Liver (tissue), 9 donors: Measurements from ENCODE around the gene INO80B. TPM values are rescaled to one million over a fixed set of nuclear protein-coding genes. Genes with fewer than 3 reads are reported as not detected.

Experiments used
- DNase-seq: peaks from one replicate; pipeline ENCODE4 v3.0.0-alpha.2; 2017; ENCODE audit warnings: low spot score
- H3K27ac ChIP-seq, 2 donors: one replicate each; pipeline ENCODE4 v1.7.0; 2013; ENCODE audit warnings: inconsistent platforms in 2 of 2, low read length in 2 of 2, control low read depth in 1 of 2, low read depth in 1 of 2, mild to moderate bottlenecking in 1 of 2
- H3K27me3 ChIP-seq, 4 donors: one replicate each; pipeline versions ENCODE4 v1.6.1 to v1.7.0; 2013; ENCODE audit warnings: low read length in 3 of 4, inconsistent platforms in 1 of 4, mild to moderate bottlenecking in 1 of 4, moderate library complexity in 1 of 4; ENCODE audit not compliant: control insufficient read depth in 4 of 4, insufficient read depth in 4 of 4
- H3K36me3 ChIP-seq, 4 donors: one replicate each; pipeline versions ENCODE4 v1.6.1 to v1.7.0; 2013; ENCODE audit warnings: low read length in 3 of 4, mild to moderate bottlenecking in 3 of 4, low read depth in 1 of 4, moderate library complexity in 1 of 4; ENCODE audit not compliant: control insufficient read depth in 4 of 4, insufficient read depth in 3 of 4
- H3K4me1 ChIP-seq, 4 donors: one replicate each; pipeline versions ENCODE4 v1.6.1 to v1.7.0; 2013; ENCODE audit warnings: low read length in 3 of 4, mild to moderate bottlenecking in 3 of 4, moderate library complexity in 1 of 4; ENCODE audit not compliant: control insufficient read depth in 4 of 4, insufficient read depth in 4 of 4
- H3K4me3 ChIP-seq, 3 donors: one replicate each; pipeline versions ENCODE4 v1.6.1 to v1.7.0; 2013; ENCODE audit warnings: low read length in 3 of 3, control low read depth in 1 of 3, low read depth in 1 of 3, mild to moderate bottlenecking in 1 of 3
- H3K9ac ChIP-seq, 2 donors: one replicate each; pipeline ENCODE4 v1.7.0; 2013; ENCODE audit warnings: low read length in 2 of 2, mild to moderate bottlenecking in 2 of 2, moderate library complexity in 2 of 2, control low read depth in 1 of 2, low read depth in 1 of 2
- H3K9me3 ChIP-seq, 4 donors: one replicate each; pipeline versions ENCODE4 v1.6.1 to v1.7.0; 2013; ENCODE audit warnings: low read length in 3 of 4; ENCODE audit not compliant: control insufficient read depth in 4 of 4
- ATF3 ChIP-seq: IDR thresholded peaks from 2 replicates; pipeline ENCODE4 v1.6.1; 2016; ENCODE audit warnings: antibody characterized with exemption
- EGR1 ChIP-seq, 2 donors: IDR thresholded peaks; 2 replicates each; pipeline ENCODE4 v1.6.1; 2016 to 2018; ENCODE audit warnings: antibody characterized with exemption in 2 of 2, low read depth in 2 of 2
- FOXA1 ChIP-seq: IDR thresholded peaks from 2 replicates; pipeline ENCODE4 v1.6.1; 2016; ENCODE audit warnings: antibody characterized with exemption
- FOXA2 ChIP-seq: IDR thresholded peaks from 2 replicates; pipeline ENCODE4 v1.6.1; 2016; ENCODE audit warnings: antibody characterized with exemption
- GABPA ChIP-seq, 2 donors: IDR thresholded peaks in 1 of 2; conservative IDR thresholded peaks in 1 of 2; 2 replicates each; pipeline ENCODE4 v1.6.1; 2016; ENCODE audit warnings: antibody characterized with exemption in 2 of 2, mild to moderate bottlenecking in 1 of 2, moderate library complexity in 1 of 2
- HNF4A ChIP-seq, 2 donors: conservative IDR thresholded peaks; 2 replicates each; pipeline ENCODE4 v1.6.1; 2016; ENCODE audit warnings: antibody characterized with exemption in 2 of 2, mild to moderate bottlenecking in 2 of 2
- HNF4G ChIP-seq: IDR thresholded peaks from 2 replicates; pipeline ENCODE4 v1.6.1; 2016; ENCODE audit warnings: antibody characterized with exemption
- JUND ChIP-seq, 2 donors: IDR thresholded peaks; 2 replicates each; pipeline ENCODE4 v1.6.1; 2016; ENCODE audit warnings: antibody characterized with exemption in 2 of 2
- NR2F2 ChIP-seq: IDR thresholded peaks from 2 replicates; pipeline ENCODE4 v1.6.1; 2016; ENCODE audit warnings: antibody characterized with exemption
- RAD21 ChIP-seq, 2 donors: IDR thresholded peaks; 2 replicates each; pipeline ENCODE4 v1.6.1; 2016; ENCODE audit warnings: antibody characterized with exemption in 2 of 2, mild to moderate bottlenecking in 2 of 2
- RXRA ChIP-seq, 2 donors: IDR thresholded peaks; 2 replicates each; pipeline ENCODE4 v1.6.1; 2017 to 2018; ENCODE audit warnings: antibody characterized with exemption in 2 of 2, mild to moderate bottlenecking in 1 of 2
- SP1 ChIP-seq: IDR thresholded peaks from 2 replicates; pipeline ENCODE4 v1.6.1; 2018; ENCODE audit warnings: antibody characterized with exemption, mild to moderate bottlenecking
- TAF1 ChIP-seq: conservative IDR thresholded peaks from 2 replicates; pipeline ENCODE4 v1.6.1; 2016; ENCODE audit warnings: antibody characterized with exemption, mild to moderate bottlenecking
- YY1 ChIP-seq: IDR thresholded peaks from 2 replicates; pipeline ENCODE4 v1.6.1; 2016; ENCODE audit warnings: antibody characterized with exemption, mild to moderate bottlenecking
- WGBS: extraction: QIAGEN DNeasy Blood & Tissue Kit; methylation state at CpG from one replicate; pipeline ENCODE4 v1.1.7; 2013; 5-methylcytosine and 5-hydroxymethylcytosine counted together
- polyA plus RNA-seq, 2 donors: library from polyadenylated mRNA; stranded (reverse) in 1 of 2; unstranded in 1 of 2; fragments of 200-250 nt in 1 of 2; fragments of >200 nt in 1 of 2; fragmentation: Nextera tagmentation in 1 of 2; extraction: Ambion mirVana in 1 of 2; gene quantifications; one replicate each; pipeline versions ENCODE4 v1.2.1 to v1.2.3, GENCODE V29; 2013 to 2015
- total RNA-seq, 2 donors: library from RNA; depleted of rRNA; stranded (reverse); fragments of >200 nt; gene quantifications; one replicate each; pipeline ENCODE4 v1.2.3, GENCODE V29; 2014
- TF ChIP-seq, protein P1 (sequence below): IDR thresholded peaks from 2 replicates; pipeline ENCODE4 v1.6.1; 2016; ENCODE audit warnings: antibody characterized with exemption
- TF ChIP-seq, protein P2 (sequence below): IDR thresholded peaks from 2 replicates; pipeline ENCODE4 v1.6.1; 2016; ENCODE audit warnings: antibody characterized with exemption
- TF ChIP-seq, protein P3 (sequence below): IDR thresholded peaks from 2 replicates; pipeline ENCODE4 v1.6.1; 2016; ENCODE audit warnings: antibody characterized with exemption, mild to moderate bottlenecking
- TF ChIP-seq, protein P4 (sequence below): fragments of 150-350 bp; IDR thresholded peaks from 2 replicates; pipeline ENCODE4 v1.5.1; 2017; ENCODE audit warnings: improper control_type of control experiment, low read depth, low read length; ENCODE audit not compliant: missing input control
- donor health status: healthy.
- donor health status: healthy.
- donor health status: healthy.
- donor health status: healthy.
- donor health status: healthy.

The INO80B gene
- total and polyA plus RNA-seq, 4 donors, result 2.7 to 14.8 (median 10.5) TPM

DNA sequence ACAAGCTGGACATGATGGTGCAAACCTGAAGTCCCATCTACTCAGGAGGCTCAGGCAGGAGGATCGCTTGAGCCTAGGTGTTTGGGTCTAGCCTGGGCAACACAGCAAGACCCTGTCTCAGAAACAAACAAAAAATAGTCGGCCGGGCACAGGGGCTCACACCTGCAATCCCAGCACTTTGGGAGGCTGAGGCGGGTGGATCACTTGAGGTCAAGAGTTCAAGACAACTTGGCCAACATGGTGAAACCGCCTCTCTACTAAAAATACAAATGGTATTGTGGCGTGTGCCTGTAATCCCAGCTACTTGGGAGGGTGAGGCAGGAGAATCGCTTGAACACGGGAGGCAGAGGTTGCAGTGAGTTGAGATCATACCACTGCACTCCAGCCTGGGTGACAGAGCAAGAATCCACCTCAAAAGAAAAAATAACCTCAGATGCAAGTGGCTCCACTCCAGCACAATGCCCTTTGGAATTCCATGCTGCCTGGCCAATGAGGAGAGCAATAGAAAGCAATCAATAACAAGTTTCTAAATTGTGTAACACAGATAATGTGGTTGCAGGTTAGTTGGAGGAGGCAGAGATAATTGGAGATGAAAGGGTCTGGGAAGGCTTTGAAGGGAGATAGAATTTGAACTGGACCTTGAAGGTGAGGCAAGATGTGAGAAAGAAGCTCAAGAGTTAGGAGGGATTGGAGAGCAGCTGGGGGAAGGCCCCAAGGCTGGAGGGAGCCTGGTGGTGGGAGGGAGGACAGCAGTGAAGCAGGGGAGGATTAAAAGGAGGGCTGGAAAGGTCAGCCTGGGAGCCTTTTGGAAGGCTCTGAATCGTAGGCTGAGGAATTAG is 34.0 kb downstream of the INO80B start:
- 45% methylated on average over 9 of the region's 9 CpGs for WGBS
- Histone ChIP-seq H3K27ac (peak overlapping the region; percentile 38 to 50), H3K4me1 (peaks cover 39 to 72% (median 67%) of the 10 kb centered on the region in 4 donors), H3K36me3 (peaks cover 9 to 16% (median 12%) of the 10 kb centered on the region in 4 donors), H3K9me3 (no peaks in the 10 kb centered on the region), H3K4me3 (peak overlapping the region in 2 of 3 donors; percentile 9 to 25), H3K27me3 (no peaks in the 10 kb centered on the region), H3K9ac (no peak overlapping the region)
- TF ChIP-seq HNF4A (conservative IDR thresholded peaks at IDR 0.05), result peak; percentile 91 to 95
- peak; percentile 66 for TF ChIP-seq YY1
- TF ChIP-seq RXRA (IDR thresholded peaks at IDR 0.05), result peak; percentile 91 to 96
- TF ChIP-seq TAF1, result no peak
- TF ChIP-seq, protein P1, sequence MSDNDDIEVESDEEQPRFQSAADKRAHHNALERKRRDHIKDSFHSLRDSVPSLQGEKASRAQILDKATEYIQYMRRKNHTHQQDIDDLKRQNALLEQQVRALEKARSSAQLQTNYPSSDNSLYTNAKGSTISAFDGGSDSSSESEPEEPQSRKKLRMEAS, result peak; percentile 51
- no peak for TF ChIP-seq FOXA1
- TF ChIP-seq NR2F2, result peak; percentile 58
- TF ChIP-seq, protein P2, sequence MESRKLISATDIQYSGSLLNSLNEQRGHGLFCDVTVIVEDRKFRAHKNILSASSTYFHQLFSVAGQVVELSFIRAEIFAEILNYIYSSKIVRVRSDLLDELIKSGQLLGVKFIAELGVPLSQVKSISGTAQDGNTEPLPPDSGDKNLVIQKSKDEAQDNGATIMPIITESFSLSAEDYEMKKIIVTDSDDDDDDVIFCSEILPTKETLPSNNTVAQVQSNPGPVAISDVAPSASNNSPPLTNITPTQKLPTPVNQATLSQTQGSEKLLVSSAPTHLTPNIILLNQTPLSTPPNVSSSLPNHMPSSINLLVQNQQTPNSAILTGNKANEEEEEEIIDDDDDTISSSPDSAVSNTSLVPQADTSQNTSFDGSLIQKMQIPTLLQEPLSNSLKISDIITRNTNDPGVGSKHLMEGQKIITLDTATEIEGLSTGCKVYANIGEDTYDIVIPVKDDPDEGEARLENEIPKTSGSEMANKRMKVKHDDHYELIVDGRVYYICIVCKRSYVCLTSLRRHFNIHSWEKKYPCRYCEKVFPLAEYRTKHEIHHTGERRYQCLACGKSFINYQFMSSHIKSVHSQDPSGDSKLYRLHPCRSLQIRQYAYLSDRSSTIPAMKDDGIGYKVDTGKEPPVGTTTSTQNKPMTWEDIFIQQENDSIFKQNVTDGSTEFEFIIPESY, result peak; percentile 75
- peak in 1 of 2 donors; percentile 70 for TF ChIP-seq GABPA (IDR thresholded peaks at IDR 0.05 in 1 of 2, conservative IDR thresholded peaks at IDR 0.05 in 1 of 2)
- TF ChIP-seq, protein P3, sequence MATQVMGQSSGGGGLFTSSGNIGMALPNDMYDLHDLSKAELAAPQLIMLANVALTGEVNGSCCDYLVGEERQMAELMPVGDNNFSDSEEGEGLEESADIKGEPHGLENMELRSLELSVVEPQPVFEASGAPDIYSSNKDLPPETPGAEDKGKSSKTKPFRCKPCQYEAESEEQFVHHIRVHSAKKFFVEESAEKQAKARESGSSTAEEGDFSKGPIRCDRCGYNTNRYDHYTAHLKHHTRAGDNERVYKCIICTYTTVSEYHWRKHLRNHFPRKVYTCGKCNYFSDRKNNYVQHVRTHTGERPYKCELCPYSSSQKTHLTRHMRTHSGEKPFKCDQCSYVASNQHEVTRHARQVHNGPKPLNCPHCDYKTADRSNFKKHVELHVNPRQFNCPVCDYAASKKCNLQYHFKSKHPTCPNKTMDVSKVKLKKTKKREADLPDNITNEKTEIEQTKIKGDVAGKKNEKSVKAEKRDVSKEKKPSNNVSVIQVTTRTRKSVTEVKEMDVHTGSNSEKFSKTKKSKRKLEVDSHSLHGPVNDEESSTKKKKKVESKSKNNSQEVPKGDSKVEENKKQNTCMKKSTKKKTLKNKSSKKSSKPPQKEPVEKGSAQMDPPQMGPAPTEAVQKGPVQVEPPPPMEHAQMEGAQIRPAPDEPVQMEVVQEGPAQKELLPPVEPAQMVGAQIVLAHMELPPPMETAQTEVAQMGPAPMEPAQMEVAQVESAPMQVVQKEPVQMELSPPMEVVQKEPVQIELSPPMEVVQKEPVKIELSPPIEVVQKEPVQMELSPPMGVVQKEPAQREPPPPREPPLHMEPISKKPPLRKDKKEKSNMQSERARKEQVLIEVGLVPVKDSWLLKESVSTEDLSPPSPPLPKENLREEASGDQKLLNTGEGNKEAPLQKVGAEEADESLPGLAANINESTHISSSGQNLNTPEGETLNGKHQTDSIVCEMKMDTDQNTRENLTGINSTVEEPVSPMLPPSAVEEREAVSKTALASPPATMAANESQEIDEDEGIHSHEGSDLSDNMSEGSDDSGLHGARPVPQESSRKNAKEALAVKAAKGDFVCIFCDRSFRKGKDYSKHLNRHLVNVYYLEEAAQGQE, result no peak
- TF ChIP-seq, protein P4, sequence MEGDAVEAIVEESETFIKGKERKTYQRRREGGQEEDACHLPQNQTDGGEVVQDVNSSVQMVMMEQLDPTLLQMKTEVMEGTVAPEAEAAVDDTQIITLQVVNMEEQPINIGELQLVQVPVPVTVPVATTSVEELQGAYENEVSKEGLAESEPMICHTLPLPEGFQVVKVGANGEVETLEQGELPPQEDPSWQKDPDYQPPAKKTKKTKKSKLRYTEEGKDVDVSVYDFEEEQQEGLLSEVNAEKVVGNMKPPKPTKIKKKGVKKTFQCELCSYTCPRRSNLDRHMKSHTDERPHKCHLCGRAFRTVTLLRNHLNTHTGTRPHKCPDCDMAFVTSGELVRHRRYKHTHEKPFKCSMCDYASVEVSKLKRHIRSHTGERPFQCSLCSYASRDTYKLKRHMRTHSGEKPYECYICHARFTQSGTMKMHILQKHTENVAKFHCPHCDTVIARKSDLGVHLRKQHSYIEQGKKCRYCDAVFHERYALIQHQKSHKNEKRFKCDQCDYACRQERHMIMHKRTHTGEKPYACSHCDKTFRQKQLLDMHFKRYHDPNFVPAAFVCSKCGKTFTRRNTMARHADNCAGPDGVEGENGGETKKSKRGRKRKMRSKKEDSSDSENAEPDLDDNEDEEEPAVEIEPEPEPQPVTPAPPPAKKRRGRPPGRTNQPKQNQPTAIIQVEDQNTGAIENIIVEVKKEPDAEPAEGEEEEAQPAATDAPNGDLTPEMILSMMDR, result peak; percentile 13
- TF ChIP-seq EGR1 (IDR thresholded peaks at IDR 0.05; ENCODE audit: low read depth in 2 of 2), result no peak
- TF ChIP-seq SP1, result peak; percentile 86
- TF ChIP-seq FOXA2, result peak; percentile 25
- peak in 1 of 2 donors; percentile 88 for TF ChIP-seq JUND (IDR thresholded peaks at IDR 0.05)
- peak; percentile 78 for TF ChIP-seq HNF4G
- peak; percentile 46 to 51 for TF ChIP-seq RAD21 (IDR thresholded peaks at IDR 0.05)
- peak; percentile 45 for TF ChIP-seq ATF3
- DNase-seq, result no peak
